Measurements from ENCODE around the gene PIGP. TPM values are rescaled to one million over a fixed set of nuclear protein-coding genes. Genes with fewer than 3 reads are reported as not detected.

PIGP gene
- total and polyA plus RNA-seq, 9 of the 15 experiments (the other 6 are each of a cell fraction or from before 2014, with no cell fraction given), result 18.3 to 122 (median 35.6) TPM

GRCh38 chr21:37072988-37073416 is at the start of gene PIGP, which contains the start of gene TTC3 (continued):
- TF ChIP-seq CUX1 (CRISPR knock-in tag; IDR thresholded peaks at IDR 0.05) (peak; percentile 52; the same call in 1 of the 2 replicates), TSHZ1 (CRISPR knock-in tag; IDR thresholded peaks at IDR 0.05) (no peak), TAF1 (IDR thresholded peaks at IDR 0.05; ENCODE audit: control insufficient read depth, extremely low read depth, insufficient read depth, low read length, severe bottlenecking) (peak; percentile 82), HOXB6 (CRISPR knock-in tag; IDR thresholded peaks at IDR 0.05; ENCODE audit: borderline replicate concordance) (no peak), HDAC6 (IDR thresholded peaks at IDR 0.05; ENCODE audit: low read depth, low read length) (no peak), PCBP2 (IDR thresholded peaks at IDR 0.05; ENCODE audit: low read depth, low read length, poor library complexity, severe bottlenecking) (no peak), ZNF408 (CRISPR knock-in tag; IDR thresholded peaks at IDR 0.05; ENCODE audit: low read depth) (no peak), TFAM (CRISPR knock-in tag; conservative IDR thresholded peaks at IDR 0.05) (no peak)

Measured in K562 (cell line).